ENCODE results near the gene ACOX3. TPM values are rescaled to one million over a fixed set of nuclear protein-coding genes. Genes with fewer than 3 reads are reported as not detected.

Gene ACOX3
- polyA plus RNA-seq, 3 donors = 3.8 to 16.8 (median 13.3) TPM

- no peaks in the 10 kb centered on the region for H3K79me2 ChIP-seq (ENCODE audit: insufficient read depth, low read length)
- whole genome bisulfite sequencing (ENCODE audit: insufficient coverage) = 100% methylated on average over 4 of the region's 8 CpGs
- H3K4me3 Mint-ChIP-seq = no peak overlapping the region
- no peak overlapping the region for H3K4me2 ChIP-seq (replicated peaks; ENCODE audit: extremely low read depth, low read length, poor library complexity, severe bottlenecking)
- no peak overlapping the region for H3K27ac ChIP-seq (ENCODE audit: low read depth in 1 of 2, low read length in 2 of 2)
- H3K36me3 Mint-ChIP-seq = no peaks in the 10 kb centered on the region
- H3K9me3 Mint-ChIP-seq = peaks cover 15 to 22% (median 18%) of the 10 kb centered on the region in 7 donors
- no peak overlapping the region for H3K4me3 ChIP-seq (replicated peaks in 1 of 3; ENCODE audit: low read depth in 2 of 3, low read length in 3 of 3)
- intact Hi-C loops (cut with micrococcal nuclease) = no loop called here
- peaks cover 0 to 5% (median 2%) of the 10 kb centered on the region in 3 donors for H3K27me3 Mint-ChIP-seq (ENCODE audit: low read depth in 3 of 3)
- H3K4me1 ChIP-seq (ENCODE audit: control insufficient read depth in 1 of 2, insufficient read depth in 2 of 2, low read length in 2 of 2) = peaks cover 4 to 6% of the 10 kb centered on the region in 2 donors
- no peak for TF ChIP-seq CTCF (IDR thresholded peaks at IDR 0.05)
- no peak overlapping the region for H2AFZ ChIP-seq (ENCODE audit: insufficient read depth, low read depth, low read length, poor library complexity, severe bottlenecking)
- H4K20me1 ChIP-seq (ENCODE audit: insufficient read depth, low read length) = no peaks in the 10 kb centered on the region
- no peaks in the 10 kb centered on the region for H3K36me3 ChIP-seq (replicated peaks in 1 of 2; ENCODE audit: control insufficient read depth in 1 of 2, insufficient read depth in 2 of 2, low read length in 2 of 2)
- DNase-seq = no peak
- peaks cover 11% of the 10 kb centered on the region for H3K4me1 Mint-ChIP-seq
- H3K9me3 ChIP-seq (replicated peaks in 1 of 2; ENCODE audit: control insufficient read depth in 1 of 2, insufficient read depth in 1 of 2, low read length in 2 of 2) = peaks cover 10 to 20% of the 10 kb centered on the region in 2 donors
- H3K27ac Mint-ChIP-seq = no peak overlapping the region
- H3K27me3 ChIP-seq (ENCODE audit: control insufficient read depth in 2 of 2, insufficient read depth in 2 of 2, low read length in 2 of 2) = no peaks in the 10 kb centered on the region
- no peak overlapping the region for H3K9ac ChIP-seq (ENCODE audit: insufficient read depth, low read length, poor library complexity, severe bottlenecking)
Observed at GRCh38 chr4:8351931-8352367, 88.6 kb downstream of the ACOX3 start.

GRCh38 chr4:8350841-8351461 lies 89.6 kb downstream of the ACOX3 start:
- no peaks in the 10 kb centered on the region for H3K36me3 ChIP-seq (replicated peaks in 1 of 2; ENCODE audit: control insufficient read depth in 1 of 2, insufficient read depth in 2 of 2, low read length in 2 of 2)
- H2AFZ ChIP-seq (ENCODE audit: insufficient read depth, low read depth, low read length, poor library complexity, severe bottlenecking) = no peak overlapping the region
- peaks cover 15 to 22% (median 18%) of the 10 kb centered on the region in 7 donors for H3K9me3 Mint-ChIP-seq
- peaks cover 0 to 5% (median 2%) of the 10 kb centered on the region in 3 donors for H3K27me3 Mint-ChIP-seq (ENCODE audit: low read depth in 3 of 3)
- no peaks in the 10 kb centered on the region for H3K27me3 ChIP-seq (ENCODE audit: control insufficient read depth in 2 of 2, insufficient read depth in 2 of 2, low read length in 2 of 2)
- H4K20me1 ChIP-seq (ENCODE audit: insufficient read depth, low read length) = no peaks in the 10 kb centered on the region
- TF ChIP-seq CTCF (IDR thresholded peaks at IDR 0.05) = no peak
- no peak overlapping the region for H3K27ac Mint-ChIP-seq
- H3K4me1 Mint-ChIP-seq = peaks cover 11% of the 10 kb centered on the region
- no peak overlapping the region for H3K4me3 Mint-ChIP-seq
- H3K4me3 ChIP-seq (replicated peaks in 1 of 3; ENCODE audit: low read depth in 2 of 3, low read length in 3 of 3) = no peak overlapping the region
- peak in 1 of 3 donors; percentile 1 for DNase-seq
- H3K27ac ChIP-seq (ENCODE audit: low read depth in 1 of 2, low read length in 2 of 2) = no peak overlapping the region
- H3K9ac ChIP-seq (ENCODE audit: insufficient read depth, low read length, poor library complexity, severe bottlenecking) = no peak overlapping the region
- H3K4me2 ChIP-seq (replicated peaks; ENCODE audit: extremely low read depth, low read length, poor library complexity, severe bottlenecking) = no peak overlapping the region
- intact Hi-C loops (cut with micrococcal nuclease) = no loop called here
- H3K36me3 Mint-ChIP-seq = no peaks in the 10 kb centered on the region
- no peaks in the 10 kb centered on the region for H3K79me2 ChIP-seq (ENCODE audit: insufficient read depth, low read length)
- H3K9me3 ChIP-seq (replicated peaks in 1 of 2; ENCODE audit: control insufficient read depth in 1 of 2, insufficient read depth in 1 of 2, low read length in 2 of 2) = peaks cover 10 to 20% of the 10 kb centered on the region in 2 donors
- 94% methylated on average over 6 of the region's 19 CpGs for WGBS (ENCODE audit: insufficient coverage)
- peaks cover 4 to 6% of the 10 kb centered on the region in 2 donors for H3K4me1 ChIP-seq (ENCODE audit: control insufficient read depth in 1 of 2, insufficient read depth in 2 of 2, low read length in 2 of 2)
